ENCODE results near the gene TRAF3IP1. TPM values are rescaled to one million over a fixed set of nuclear protein-coding genes. Genes with fewer than 3 reads are reported as not detected.
A peak's percentile ranks its signal among the peaks of the same experiment; 100 is the strongest.

Gene TRAF3IP1
- total and polyA plus RNA-seq, 2 of the 13 experiments (the other 11 are each of a cell fraction or from before 2014, with no cell fraction given) = 4.1 to 12.9 TPM

- TF ChIP-seq ZNF576 (CRISPR knock-in tag; IDR thresholded peaks at IDR 0.05) = no peak
- TF ChIP-seq SOX6 (IDR thresholded peaks at IDR 0.05) = no peak
- peak; percentile 87 for TF ChIP-seq SOX6 (CRISPR knock-in tag; IDR thresholded peaks at IDR 0.05)
- TF ChIP-seq ARID5B (CRISPR knock-in tag; IDR thresholded peaks at IDR 0.05) = peak; percentile 46; the same call in 1 of the 2 replicates
- TF ChIP-seq SIN3A (IDR thresholded peaks at IDR 0.05; ENCODE audit: borderline replicate concordance, low read depth, low read length) = peak; percentile 51; the same call in 1 of the 2 replicates
- TF ChIP-seq PATZ1 (CRISPR knock-in tag; IDR thresholded peaks at IDR 0.05) = peak; percentile 28; the same call in 1 of the 2 replicates
- TF ChIP-seq IRF2 (CRISPR knock-in tag; IDR thresholded peaks at IDR 0.05) = 0 out of 2 replicates have a peak, but pooled peaks have one; percentile 32
- peak; percentile 36; the same call in 1 of the 2 replicates for TF ChIP-seq HOXA3 (CRISPR knock-in tag; IDR thresholded peaks at IDR 0.05)
- 0 out of 2 replicates have a peak, but pooled peaks have one; percentile 56 for TF ChIP-seq HOXA5 (CRISPR knock-in tag; IDR thresholded peaks at IDR 0.05)
- peak; percentile 14; the same call in 1 of the 2 replicates for TF ChIP-seq GATAD2A (CRISPR knock-in tag; IDR thresholded peaks at IDR 0.05)
- TF ChIP-seq MXI1 (IDR thresholded peaks at IDR 0.05; ENCODE audit: borderline replicate concordance, low read depth, low read length) = peak; percentile 57; the same call in 1 of the 3 replicates
- TF ChIP-seq HMGXB3 (CRISPR knock-in tag; IDR thresholded peaks at IDR 0.05; ENCODE audit: borderline replicate concordance) = 0 out of 2 replicates have a peak, but pooled peaks have one; percentile 23
- TF ChIP-seq FOXA1 (IDR thresholded peaks at IDR 0.05) = no peak
- TF ChIP-seq FOXA1 (CRISPR knock-in tag; IDR thresholded peaks at IDR 0.05) = peak; percentile 53; the same call in 1 of the 2 replicates
- TF ChIP-seq RELA (CRISPR knock-in tag; IDR thresholded peaks at IDR 0.05) = no peak
- peak; percentile 64 for TF ChIP-seq MAX (IDR thresholded peaks at IDR 0.05)
- peak; percentile 73; the same call in 1 of the 2 replicates for TF ChIP-seq TBX2 (CRISPR knock-in tag; IDR thresholded peaks at IDR 0.05; ENCODE audit: borderline replicate concordance)
- peak; percentile 48; the same call in 1 of the 2 replicates for TF ChIP-seq FOXP1 (IDR thresholded peaks at IDR 0.05)
- 0 out of 2 replicates have a peak, but pooled peaks have one; percentile 28 for TF ChIP-seq FOXP1 (CRISPR knock-in tag; IDR thresholded peaks at IDR 0.05)
- 0 out of 2 replicates have a peak, but pooled peaks have one; percentile 32 for TF ChIP-seq KDM4B (CRISPR knock-in tag; IDR thresholded peaks at IDR 0.05)
Observed at GRCh38 chr2:238290091-238290509, 30.2 kb upstream of the TRAF3IP1 start (continued).
